H9 (cell line): ENCODE results near the gene TMEM217. TPM values are rescaled to one million over a fixed set of nuclear protein-coding genes. Genes with fewer than 3 reads are reported as not detected.

Experiments used
- DNase-seq: peaks from one replicate; pipeline ENCODE4 v3.0.0-alpha.2; 2017
- H2AFZ ChIP-seq: one replicate; pipeline ENCODE4 v1.6.1; 2013; ENCODE audit warnings: mild to moderate bottlenecking, low read length, control low read depth, moderate library complexity
- H2AK5ac ChIP-seq: 2 replicates; pipeline ENCODE4 v1.6.1; 2013; ENCODE audit warnings: low read length, control low read depth, mixed read lengths; ENCODE audit not compliant: insufficient read length
- H2BK120ac ChIP-seq: one replicate; pipeline ENCODE4 v1.6.1; 2013; ENCODE audit warnings: low read depth, mild to moderate bottlenecking, low read length, control low read depth, inconsistent platforms; ENCODE audit not compliant: poor library complexity, severe bottlenecking
- H2BK12ac ChIP-seq: 2 replicates; pipeline ENCODE4 v1.6.1; 2013; ENCODE audit warnings: low read length, control low read depth, mixed read lengths, low read depth; ENCODE audit not compliant: insufficient read length
- H2BK15ac ChIP-seq: 2 replicates; pipeline ENCODE4 v1.6.1; 2013; ENCODE audit warnings: low read depth, low read length, control low read depth
- H2BK20ac ChIP-seq: one replicate; pipeline ENCODE4 v1.6.1; 2013; ENCODE audit warnings: low read depth, mild to moderate bottlenecking, low read length, control low read depth, inconsistent platforms; ENCODE audit not compliant: poor library complexity, severe bottlenecking
- H2BK5ac ChIP-seq: 2 replicates; pipeline ENCODE4 v1.6.1; 2013; ENCODE audit warnings: low read length, control low read depth, mixed read lengths; ENCODE audit not compliant: insufficient read length
- H3K14ac ChIP-seq: 2 replicates; pipeline ENCODE4 v1.6.1; 2013; ENCODE audit warnings: low read length, control low read depth; ENCODE audit not compliant: insufficient read depth
- H3K18ac ChIP-seq: 2 replicates; pipeline ENCODE4 v1.6.1; 2013; ENCODE audit warnings: low read depth, mild to moderate bottlenecking, mixed read lengths, low read length, control low read depth; ENCODE audit not compliant: insufficient read length
- H3K23ac ChIP-seq: 2 replicates; pipeline ENCODE4 v1.6.1; 2013; ENCODE audit warnings: low read length, control low read depth, mixed read lengths, low read depth; ENCODE audit not compliant: insufficient read length
- H3K23me2 ChIP-seq: 2 replicates; pipeline ENCODE4 v1.6.1; 2013; ENCODE audit warnings: low read depth, mild to moderate bottlenecking, mixed read lengths, low read length, control low read depth; ENCODE audit not compliant: insufficient read length, poor library complexity, severe bottlenecking
- H3K27ac ChIP-seq: 2 replicates; pipeline ENCODE4 v1.5.1; 2013; ENCODE audit warnings: low read length, control low read depth, mixed read lengths, low read depth; ENCODE audit not compliant: insufficient read length
- H3K27me3 ChIP-seq: 2 replicates; pipeline ENCODE4 v1.6.1; 2013; ENCODE audit warnings: low read length, control low read depth, inconsistent platforms; ENCODE audit not compliant: insufficient read depth
- H3K4ac ChIP-seq: 2 replicates; pipeline ENCODE4 v1.6.1; 2013; ENCODE audit warnings: low read depth, mild to moderate bottlenecking, control low read depth, inconsistent platforms, low read length, moderate library complexity
- H3K4me1 ChIP-seq: 2 replicates; pipeline ENCODE4 v1.6.1; 2013; ENCODE audit warnings: low read length, control low read depth, inconsistent platforms; ENCODE audit not compliant: insufficient read depth
- H3K4me2 ChIP-seq: 2 replicates; pipeline ENCODE4 v1.6.1; 2013; ENCODE audit warnings: low read length, control low read depth, mixed read lengths; ENCODE audit not compliant: insufficient read length, insufficient read depth
- H3K56ac ChIP-seq: 2 replicates; pipeline ENCODE4 v1.6.1; 2013; ENCODE audit warnings: low read depth, mild to moderate bottlenecking, mixed read lengths, low read length, control low read depth; ENCODE audit not compliant: insufficient read length
- H3K79me1 ChIP-seq: 2 replicates; pipeline ENCODE4 v1.6.1; 2013; ENCODE audit warnings: low read depth, mild to moderate bottlenecking, moderate library complexity, low read length, control low read depth, inconsistent platforms; ENCODE audit not compliant: insufficient read depth, poor library complexity, severe bottlenecking
- H3K79me2 ChIP-seq: 2 replicates; pipeline ENCODE4 v1.6.1; 2013; ENCODE audit warnings: low read length, control low read depth, inconsistent platforms; ENCODE audit not compliant: insufficient read depth
- H3K9ac ChIP-seq: 2 replicates; pipeline ENCODE4 v1.6.1; 2013; ENCODE audit warnings: low read length, control low read depth, mixed read lengths; ENCODE audit not compliant: insufficient read length; ENCODE audit errors: extremely low read depth
- H3K9me3 ChIP-seq: one replicate; pipeline ENCODE4 v1.6.1; 2013; ENCODE audit warnings: low read depth, low read length, inconsistent platforms; ENCODE audit not compliant: control insufficient read depth
- H3T11ph ChIP-seq: one replicate; pipeline ENCODE4 v1.6.1; 2013; ENCODE audit warnings: mild to moderate bottlenecking, low read length, control low read depth, inconsistent platforms
- H4K20me1 ChIP-seq: one replicate; pipeline ENCODE4 v1.6.1; 2013; ENCODE audit not compliant: control insufficient read depth, insufficient read length, insufficient read depth
- H4K5ac ChIP-seq: 2 replicates; pipeline ENCODE4 v1.6.1; 2013; ENCODE audit warnings: low read depth, mild to moderate bottlenecking, mixed read lengths, low read length, control low read depth; ENCODE audit not compliant: insufficient read length
- H4K8ac ChIP-seq: replicated peaks from 2 replicates; pipeline ENCODE4 v1.6.1; 2013; ENCODE audit warnings: low read length, control low read depth, mixed read lengths, low read depth; ENCODE audit not compliant: insufficient read length
- H4K91ac ChIP-seq: 2 replicates; pipeline ENCODE4 v1.6.1; 2013; ENCODE audit warnings: low read depth, mild to moderate bottlenecking, moderate library complexity, mixed read lengths, low read length, control low read depth; ENCODE audit not compliant: insufficient read length
- H3K27ac Mint-ChIP-seq, 3 experiments: 2 replicates in 2 of 3; 3 replicates in 1 of 3; pipeline ENCODE4 v1.8.0; 2020 to 2021; ENCODE audit warnings: mixed read lengths in 3 of 3, mild to moderate bottlenecking in 1 of 3, moderate library complexity in 1 of 3
- H3K27me3 Mint-ChIP-seq: 2 replicates; pipeline ENCODE4 v1.8.0; 2021; ENCODE audit warnings: low read depth, mild to moderate bottlenecking, moderate library complexity, mixed read lengths
- H3K36me3 Mint-ChIP-seq, 3 experiments: 2 replicates in 2 of 3; 3 replicates in 1 of 3; pipeline ENCODE4 v1.8.0; 2020 to 2021; ENCODE audit warnings: low read depth in 3 of 3, mixed read lengths in 3 of 3; ENCODE audit not compliant: insufficient read depth in 1 of 3
- H3K4me1 Mint-ChIP-seq, 2 experiments: 2 replicates each; pipeline ENCODE4 v1.8.0; 2020; ENCODE audit warnings: mixed read lengths in 2 of 2
- H3K4me3 Mint-ChIP-seq, 2 experiments: 2 replicates in 1 of 2; 3 replicates in 1 of 2; pipeline ENCODE4 v1.8.0; 2020 to 2021; ENCODE audit warnings: mild to moderate bottlenecking in 2 of 2, mixed read lengths in 2 of 2, moderate library complexity in 1 of 2
- H3K9me3 Mint-ChIP-seq, 2 experiments: 2 replicates in 1 of 2; 3 replicates in 1 of 2; pipeline ENCODE4 v1.8.0; 2020; ENCODE audit warnings: mild to moderate bottlenecking in 2 of 2, mixed read lengths in 2 of 2, moderate library complexity in 1 of 2
- WGBS: extraction: QIAGEN DNeasy Blood & Tissue Kit; methylation state at CpG from one replicate; pipeline ENCODE4 v1.1.7; 2013; ENCODE audit warnings: missing lambda C conversion rate, low lambda C conversion rate, mixed read lengths; ENCODE audit not compliant: insufficient read length; ENCODE audit errors: extremely low coverage; 5-methylcytosine and 5-hydroxymethylcytosine counted together
- total RNA-seq: library from RNA; stranded (reverse); gene quantifications from 2 replicates; pipeline ENCODE4 v1.2.1, GENCODE V29; 2021
- TF ChIP-seq, protein P1 (sequence below): fragments of 200-600 bp; sonication (generic); conservative IDR thresholded peaks from 3 replicates; pipeline ENCODE4 v1.8.0; 2021; ENCODE audit warnings: antibody characterized with exemption, mild to moderate bottlenecking

Gene TMEM217
- total RNA-seq, 1 experiment from 2014 or later: 1.1 TPM

DNA sequence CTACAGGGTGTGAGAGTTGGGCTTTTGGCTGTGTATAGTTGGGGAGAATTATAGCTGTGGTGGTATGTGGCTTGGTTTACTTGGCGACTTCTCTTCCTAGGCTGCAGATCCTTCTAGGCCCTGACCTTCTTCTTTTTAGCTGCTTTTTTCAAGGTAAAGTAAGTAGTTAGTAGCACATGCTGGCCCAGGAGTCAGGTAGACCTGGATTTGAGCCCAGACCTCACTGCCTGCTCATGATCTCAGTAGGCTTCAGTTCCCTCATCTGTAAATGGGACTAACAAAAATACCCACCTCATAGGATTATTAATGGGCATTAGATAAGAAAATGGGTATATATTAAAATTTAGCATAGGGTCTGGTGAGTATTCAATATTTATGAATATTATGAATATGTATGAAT is 17.4 kb upstream of the TMEM217 start:
- Histone ChIP-seq H2BK12ac (no peak overlapping the region), H2AK5ac (no peak overlapping the region), H3K4me1 (no peaks in the 10 kb centered on the region), H3K27ac (no peak overlapping the region), H3T11ph (no peak overlapping the region), H3K23me2 (no peaks in the 10 kb centered on the region), H3K4ac (no peak overlapping the region), H3K18ac (no peak overlapping the region), H2AFZ (no peak overlapping the region), H4K91ac (no peak overlapping the region), H3K79me2 (no peaks in the 10 kb centered on the region), H4K5ac (no peak overlapping the region), H3K23ac (no peak overlapping the region), H3K56ac (no peak overlapping the region), H2BK15ac (no peak overlapping the region), H2BK20ac (no peak overlapping the region), H3K9ac (no peak overlapping the region), H3K14ac (no peak overlapping the region), H4K20me1 (peaks cover 2% of the 10 kb centered on the region), H2BK5ac (no peak overlapping the region), H3K4me2 (no peak overlapping the region), H3K9me3 (no peaks in the 10 kb centered on the region), H2BK120ac (no peak overlapping the region), H4K8ac (no peak overlapping the region), H3K27me3 (no peaks in the 10 kb centered on the region), H3K79me1 (no peaks in the 10 kb centered on the region)
- Mint-ChIP-seq H3K4me3 (no peak overlapping the region), H3K9me3 (no peaks in the 10 kb centered on the region), H3K27me3 (no peaks in the 10 kb centered on the region), H3K4me1 (peaks cover 4 to 5% of the 10 kb centered on the region in 2 experiments; a peak in 2 of 4 replicates), H3K27ac (no peak overlapping the region), H3K36me3 (peaks cover 0 to 22% (median 16%) of the 10 kb centered on the region in 3 experiments; a peak in 6 of 7 replicates)
- TF ChIP-seq, protein P1, sequence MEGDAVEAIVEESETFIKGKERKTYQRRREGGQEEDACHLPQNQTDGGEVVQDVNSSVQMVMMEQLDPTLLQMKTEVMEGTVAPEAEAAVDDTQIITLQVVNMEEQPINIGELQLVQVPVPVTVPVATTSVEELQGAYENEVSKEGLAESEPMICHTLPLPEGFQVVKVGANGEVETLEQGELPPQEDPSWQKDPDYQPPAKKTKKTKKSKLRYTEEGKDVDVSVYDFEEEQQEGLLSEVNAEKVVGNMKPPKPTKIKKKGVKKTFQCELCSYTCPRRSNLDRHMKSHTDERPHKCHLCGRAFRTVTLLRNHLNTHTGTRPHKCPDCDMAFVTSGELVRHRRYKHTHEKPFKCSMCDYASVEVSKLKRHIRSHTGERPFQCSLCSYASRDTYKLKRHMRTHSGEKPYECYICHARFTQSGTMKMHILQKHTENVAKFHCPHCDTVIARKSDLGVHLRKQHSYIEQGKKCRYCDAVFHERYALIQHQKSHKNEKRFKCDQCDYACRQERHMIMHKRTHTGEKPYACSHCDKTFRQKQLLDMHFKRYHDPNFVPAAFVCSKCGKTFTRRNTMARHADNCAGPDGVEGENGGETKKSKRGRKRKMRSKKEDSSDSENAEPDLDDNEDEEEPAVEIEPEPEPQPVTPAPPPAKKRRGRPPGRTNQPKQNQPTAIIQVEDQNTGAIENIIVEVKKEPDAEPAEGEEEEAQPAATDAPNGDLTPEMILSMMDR: no peak
- DNase-seq: no peak
- WGBS: no CpG with 5 or more reads among the region's 1 CpG
